ENCODE data around the gene DNAJB8. TPM values are rescaled to one million over a fixed set of nuclear protein-coding genes. Genes with fewer than 3 reads are reported as not detected.

The DNAJB8 gene
- not detected for total RNA-seq

DNA sequence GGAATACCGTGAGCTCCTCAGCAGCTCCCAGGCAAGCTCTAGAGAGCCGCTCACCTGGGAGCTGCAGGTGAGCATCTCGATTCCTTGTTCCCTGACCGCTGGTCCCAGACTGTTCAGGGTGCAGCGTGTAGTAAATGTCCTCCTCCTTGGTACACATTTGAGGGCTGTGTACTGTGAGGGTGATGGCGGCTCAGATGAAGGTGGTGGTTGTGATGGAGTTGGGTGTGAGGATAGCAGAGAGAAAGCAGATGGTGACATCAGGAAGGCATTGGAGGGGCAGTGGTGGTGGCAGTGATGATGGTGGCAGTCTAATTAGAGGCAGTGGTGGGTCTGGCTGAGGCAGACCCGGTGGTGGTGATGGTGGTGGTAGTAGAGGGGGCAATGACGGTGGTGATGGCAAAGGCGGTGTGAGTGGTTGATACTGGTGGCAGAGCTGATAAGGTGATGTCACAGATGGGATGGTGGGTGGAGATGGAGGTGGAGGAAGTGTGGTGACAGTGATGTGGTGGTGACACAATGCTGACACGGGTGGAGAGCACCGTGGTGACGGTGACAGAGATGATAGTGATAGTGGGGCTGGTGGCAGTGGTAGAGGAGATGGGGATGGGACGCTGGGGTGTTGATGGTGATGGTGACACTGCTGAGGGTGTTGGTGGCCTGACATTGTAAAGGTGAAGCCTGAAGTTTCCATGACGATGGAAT is at the start of gene DNAJB8:
TSS of gene DNAJB8 (minus strand) at position 51 of the 702 bp plus-strand sequence. CDS start 3,645 bp downstream, outside the sequence.
- TF ChIP-seq, protein P1, sequence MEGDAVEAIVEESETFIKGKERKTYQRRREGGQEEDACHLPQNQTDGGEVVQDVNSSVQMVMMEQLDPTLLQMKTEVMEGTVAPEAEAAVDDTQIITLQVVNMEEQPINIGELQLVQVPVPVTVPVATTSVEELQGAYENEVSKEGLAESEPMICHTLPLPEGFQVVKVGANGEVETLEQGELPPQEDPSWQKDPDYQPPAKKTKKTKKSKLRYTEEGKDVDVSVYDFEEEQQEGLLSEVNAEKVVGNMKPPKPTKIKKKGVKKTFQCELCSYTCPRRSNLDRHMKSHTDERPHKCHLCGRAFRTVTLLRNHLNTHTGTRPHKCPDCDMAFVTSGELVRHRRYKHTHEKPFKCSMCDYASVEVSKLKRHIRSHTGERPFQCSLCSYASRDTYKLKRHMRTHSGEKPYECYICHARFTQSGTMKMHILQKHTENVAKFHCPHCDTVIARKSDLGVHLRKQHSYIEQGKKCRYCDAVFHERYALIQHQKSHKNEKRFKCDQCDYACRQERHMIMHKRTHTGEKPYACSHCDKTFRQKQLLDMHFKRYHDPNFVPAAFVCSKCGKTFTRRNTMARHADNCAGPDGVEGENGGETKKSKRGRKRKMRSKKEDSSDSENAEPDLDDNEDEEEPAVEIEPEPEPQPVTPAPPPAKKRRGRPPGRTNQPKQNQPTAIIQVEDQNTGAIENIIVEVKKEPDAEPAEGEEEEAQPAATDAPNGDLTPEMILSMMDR (IDR thresholded peaks at IDR 0.05; ENCODE audit: low read depth), result no peak

DNA sequence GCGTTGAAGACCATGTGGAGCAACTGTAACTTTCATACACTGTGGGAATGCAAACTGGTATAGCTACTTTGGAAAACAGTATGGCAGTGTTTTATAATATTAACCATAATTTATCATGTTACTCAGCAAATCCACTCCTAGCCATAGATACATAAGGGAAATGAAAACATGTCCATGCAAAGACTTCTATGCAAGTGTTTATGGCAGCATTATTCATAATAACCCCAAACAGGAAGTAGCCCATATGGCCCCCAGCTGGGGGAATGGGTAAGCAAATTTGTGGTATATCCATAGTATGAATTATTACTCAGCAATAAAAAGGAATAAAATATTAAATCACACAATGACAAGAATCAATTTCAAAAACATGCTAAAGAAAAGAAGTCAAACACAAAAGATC is 49.3 kb upstream of the DNAJB8 start:
- TF ChIP-seq, protein P1 (IDR thresholded peaks at IDR 0.05; ENCODE audit: low read depth), result no peak

DNA sequence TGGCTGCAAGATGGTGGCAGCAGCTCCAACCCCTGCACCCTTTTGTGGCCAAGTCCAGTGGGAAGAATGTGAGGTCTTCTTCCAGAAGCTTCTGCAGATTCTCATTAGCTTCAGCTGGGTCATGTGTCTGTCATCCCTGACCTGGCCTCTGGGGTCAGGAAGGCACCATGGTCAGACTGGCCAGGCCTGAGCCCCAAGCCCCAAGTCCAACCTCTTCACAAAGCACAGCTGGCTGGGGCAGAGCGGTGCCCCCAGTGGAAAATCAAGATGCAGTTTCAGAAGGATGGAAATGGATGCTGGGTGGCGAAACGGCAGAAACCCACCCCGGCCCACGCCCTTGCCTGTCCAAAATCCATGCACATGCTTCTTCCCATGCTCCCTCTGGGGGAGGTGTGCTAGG is 42.2 kb upstream of the DNAJB8 start:
- TF ChIP-seq, protein P1 (IDR thresholded peaks at IDR 0.05; ENCODE audit: low read depth), result no peak

DNA sequence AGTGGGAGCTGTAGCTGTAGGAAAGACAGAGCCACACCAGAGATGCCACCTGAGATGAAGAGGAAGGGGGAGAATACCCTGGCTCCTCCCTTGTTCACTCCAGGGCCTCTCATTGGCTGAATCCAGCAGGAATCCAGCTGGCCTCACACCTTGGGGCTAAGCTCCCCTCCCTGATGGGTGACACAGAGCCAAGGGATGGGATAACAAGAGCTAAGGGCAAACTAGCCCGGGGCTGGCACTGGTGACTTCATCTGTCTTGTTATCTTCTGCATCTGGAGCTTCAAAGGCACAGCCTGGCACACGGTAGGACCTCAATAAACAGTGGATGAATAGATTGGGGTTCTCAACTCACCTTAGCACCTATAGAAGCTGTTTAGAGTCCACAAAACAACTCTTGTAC is 40.1 kb upstream of the DNAJB8 start:
- TF ChIP-seq, protein P1 (IDR thresholded peaks at IDR 0.05; ENCODE audit: low read depth), result no peak

DNA sequence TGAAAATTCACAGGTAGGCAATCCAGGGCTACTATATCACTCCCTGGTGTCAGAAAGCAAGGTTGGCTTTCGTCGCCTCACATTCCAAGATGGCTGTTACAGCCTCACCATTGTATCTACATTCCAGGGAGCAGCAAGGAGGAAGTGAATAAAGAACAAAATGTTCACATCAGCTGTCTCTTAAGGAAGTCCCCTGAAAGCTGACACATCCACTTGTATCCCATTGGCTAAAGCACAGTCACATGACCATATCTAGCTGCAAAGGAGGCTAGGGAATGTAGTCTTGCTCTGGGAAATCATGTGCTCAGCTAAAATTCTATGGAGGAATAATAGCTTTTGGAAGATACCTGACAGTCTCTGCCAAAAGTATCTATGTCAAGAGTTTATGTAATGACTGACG is 39.1 kb upstream of the DNAJB8 start:
- TF ChIP-seq, protein P1 (IDR thresholded peaks at IDR 0.05; ENCODE audit: low read depth), result no peak

DNA sequence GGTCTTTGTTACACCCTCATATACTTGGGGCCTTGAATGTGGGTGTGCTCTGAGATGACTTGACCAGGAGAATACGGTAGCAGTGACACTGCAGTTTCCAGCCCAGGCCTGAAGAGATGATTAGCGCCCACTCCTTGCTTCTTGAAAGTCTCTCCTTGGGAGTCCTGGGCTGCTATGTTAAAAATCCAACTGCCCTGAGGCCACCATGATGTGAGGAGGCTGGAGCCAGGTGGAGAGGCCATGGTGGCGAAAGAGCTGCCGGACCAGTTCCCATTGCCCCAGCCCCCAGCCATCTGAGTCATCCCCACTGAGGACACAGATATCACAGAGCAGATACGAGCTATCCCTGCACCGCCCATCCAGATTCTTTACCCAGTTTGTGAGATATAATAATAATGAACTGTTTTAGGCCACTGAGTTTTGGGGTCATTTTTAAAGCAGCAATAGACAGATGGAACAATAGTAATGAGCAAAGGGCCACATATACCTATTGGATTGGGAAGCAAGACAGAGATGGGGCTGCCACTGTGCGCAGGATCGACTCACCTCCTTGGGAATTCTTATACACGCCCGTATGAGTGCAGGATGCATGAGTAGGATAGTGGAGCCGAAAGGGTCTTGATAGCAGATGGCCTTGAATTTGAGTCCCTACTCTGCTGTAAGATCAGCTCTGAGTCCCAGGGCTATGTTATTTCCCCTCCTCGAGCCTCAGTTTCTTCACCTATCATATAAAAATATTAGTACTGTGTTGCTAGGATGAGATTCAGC is 38.5 kb upstream of the DNAJB8 start:
- TF ChIP-seq, protein P1 (IDR thresholded peaks at IDR 0.05; ENCODE audit: low read depth), result no peak

DNA sequence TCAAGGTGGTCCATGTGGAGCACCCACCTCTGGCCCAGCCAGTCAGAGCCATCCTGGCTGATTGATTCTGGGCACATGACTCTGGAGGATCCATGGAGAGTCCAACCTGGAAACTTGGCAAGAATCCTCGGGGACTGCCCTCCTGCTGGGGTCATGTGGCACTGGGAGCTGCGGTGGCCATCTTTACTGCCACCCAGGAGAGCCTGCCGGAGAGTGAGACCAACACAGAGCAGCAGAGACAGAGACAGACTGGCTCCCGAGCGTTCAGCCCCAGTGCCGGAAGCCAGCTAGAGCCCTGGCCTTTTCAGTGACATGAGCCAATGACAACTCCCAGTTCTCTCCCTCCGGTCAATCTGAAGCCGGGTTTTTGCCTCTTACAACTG is 37.8 kb upstream of the DNAJB8 start:
- TF ChIP-seq, protein P1 (IDR thresholded peaks at IDR 0.05; ENCODE audit: low read depth), result no peak

Measured in subcutaneous adipose tissue (tissue), 4 donors.